Esophagus squamous epithelium (tissue), 4 donors: ENCODE data around the gene NAA16.

Experiments used
- POLR2A ChIP-seq, 4 donors: fragments of 450-650 bp; IDR thresholded peaks; one replicate each; pipeline ENCODE4 v1.6.1; 2017; ENCODE audit warnings: antibody characterized with exemption in 4 of 4, mild to moderate bottlenecking in 4 of 4, moderate library complexity in 3 of 4
- TF ChIP-seq, protein P1 (sequence below), 6 experiments: fragments of 450-650 bp in 4 of 6; fragments of 200-600 bp in 2 of 6; sonication (generic) in 2 of 6; IDR thresholded peaks; one replicate each; pipeline ENCODE4 v1.5.1; 2016 to 2019; ENCODE audit warnings: antibody characterized with exemption in 6 of 6, mild to moderate bottlenecking in 4 of 6, moderate library complexity in 4 of 6

GRCh38 chr13:41420146-41420545, 109.1 kb downstream of the NAA16 start:
- TF ChIP-seq POLR2A (IDR thresholded peaks at IDR 0.05): no peak
- TF ChIP-seq, protein P1, sequence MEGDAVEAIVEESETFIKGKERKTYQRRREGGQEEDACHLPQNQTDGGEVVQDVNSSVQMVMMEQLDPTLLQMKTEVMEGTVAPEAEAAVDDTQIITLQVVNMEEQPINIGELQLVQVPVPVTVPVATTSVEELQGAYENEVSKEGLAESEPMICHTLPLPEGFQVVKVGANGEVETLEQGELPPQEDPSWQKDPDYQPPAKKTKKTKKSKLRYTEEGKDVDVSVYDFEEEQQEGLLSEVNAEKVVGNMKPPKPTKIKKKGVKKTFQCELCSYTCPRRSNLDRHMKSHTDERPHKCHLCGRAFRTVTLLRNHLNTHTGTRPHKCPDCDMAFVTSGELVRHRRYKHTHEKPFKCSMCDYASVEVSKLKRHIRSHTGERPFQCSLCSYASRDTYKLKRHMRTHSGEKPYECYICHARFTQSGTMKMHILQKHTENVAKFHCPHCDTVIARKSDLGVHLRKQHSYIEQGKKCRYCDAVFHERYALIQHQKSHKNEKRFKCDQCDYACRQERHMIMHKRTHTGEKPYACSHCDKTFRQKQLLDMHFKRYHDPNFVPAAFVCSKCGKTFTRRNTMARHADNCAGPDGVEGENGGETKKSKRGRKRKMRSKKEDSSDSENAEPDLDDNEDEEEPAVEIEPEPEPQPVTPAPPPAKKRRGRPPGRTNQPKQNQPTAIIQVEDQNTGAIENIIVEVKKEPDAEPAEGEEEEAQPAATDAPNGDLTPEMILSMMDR (IDR thresholded peaks at IDR 0.05): no peak
